Upper lobe of left lung (tissue), 6 donors: ENCODE measurements around the gene PCDH1. TPM values are rescaled to one million over a fixed set of nuclear protein-coding genes. Genes with fewer than 3 reads are reported as not detected.

Source experiments
- ATAC-seq, 2 donors: fragments of 200-7000 bp; cut with Tn5 transposase; one replicate each; pipeline ENCODE4 v1.9.1; 2022; ENCODE audit warnings: mild to moderate bottlenecking in 2 of 2, moderate library complexity in 2 of 2; ENCODE audit not compliant: low FRiP score in 2 of 2
- DNase-seq, 2 donors: peaks; one replicate each; pipeline ENCODE4 v3.0.0-alpha.2; 2019 to 2020
- H3K27ac ChIP-seq, 4 donors: fragments of 200-600 bp; sonication (generic); one replicate each; pipeline ENCODE4 v1.5.1; 2016 to 2019
- H3K27me3 ChIP-seq, 4 donors: fragments of 200-600 bp; sonication (generic); one replicate each; pipeline ENCODE4 v1.5.1; 2017 to 2019
- H3K36me3 ChIP-seq, 4 donors: fragments of 200-600 bp; sonication (generic); one replicate each; pipeline ENCODE4 v1.5.1; 2016 to 2019
- H3K4me1 ChIP-seq, 4 donors: fragments of 200-600 bp; sonication (generic); one replicate each; pipeline ENCODE4 v1.5.1; 2018 to 2019
- H3K4me3 ChIP-seq, 4 donors: fragments of 200-600 bp; sonication (generic); one replicate each; pipeline ENCODE4 v1.5.1; 2017 to 2019; ENCODE audit warnings: mild to moderate bottlenecking in 2 of 4, moderate library complexity in 1 of 4
- H3K9me3 ChIP-seq, 4 donors: fragments of 200-600 bp; sonication (generic); one replicate each; pipeline ENCODE4 v1.5.1; 2018 to 2019
- EP300 ChIP-seq, 4 donors: sonication (generic); formaldehyde crosslinking; IDR thresholded peaks; one replicate each; pipeline ENCODE4 v1.5.1; 2017; ENCODE audit warnings: antibody characterized with exemption in 4 of 4, control low read depth in 2 of 4
- POLR2A ChIP-seq, 4 donors: fragments of 450-650 bp; IDR thresholded peaks; one replicate each; pipeline ENCODE4 v1.5.1; 2016 to 2017; ENCODE audit warnings: antibody characterized with exemption in 4 of 4, mild to moderate bottlenecking in 2 of 4
- POLR2AphosphoS5 ChIP-seq, 2 donors: sonication (generic); formaldehyde crosslinking; IDR thresholded peaks; one replicate each; pipeline ENCODE4 v1.5.1; 2017; ENCODE audit warnings: antibody characterized with exemption in 2 of 2
- WGBS, 2 donors: methylation state at CpG; one replicate each; pipeline ENCODE4 v1.1.5; 2017 to 2018; 5-methylcytosine and 5-hydroxymethylcytosine counted together
- total RNA-seq, 6 donors: library from RNA; depleted of rRNA in 4 of 6; stranded (reverse); fragments of >200 nt in 4 of 6; gene quantifications; one replicate each; pipeline versions ENCODE4 v1.1.0 to v1.2.1, GENCODE V29; 2016 to 2021
- TF ChIP-seq, protein P1 (sequence below), 6 experiments: fragments of 450-650 bp in 4 of 6; fragments of 200-600 bp in 2 of 6; sonication (generic) in 2 of 6; IDR thresholded peaks; one replicate each; pipeline ENCODE4 v1.5.1; 2016 to 2019; ENCODE audit warnings: antibody characterized with exemption in 6 of 6
- donor health status: DM: no; HTN: no; CAD: no; lungs with moderate emphysema.
- donor health status: DM: no; HTN: yes; CAD: no; lungs with severe emphysema.

The PCDH1 gene
- total RNA-seq, 6 donors from 2014 or later = 41.3 to 133 (median 81.6) TPM

DNA sequence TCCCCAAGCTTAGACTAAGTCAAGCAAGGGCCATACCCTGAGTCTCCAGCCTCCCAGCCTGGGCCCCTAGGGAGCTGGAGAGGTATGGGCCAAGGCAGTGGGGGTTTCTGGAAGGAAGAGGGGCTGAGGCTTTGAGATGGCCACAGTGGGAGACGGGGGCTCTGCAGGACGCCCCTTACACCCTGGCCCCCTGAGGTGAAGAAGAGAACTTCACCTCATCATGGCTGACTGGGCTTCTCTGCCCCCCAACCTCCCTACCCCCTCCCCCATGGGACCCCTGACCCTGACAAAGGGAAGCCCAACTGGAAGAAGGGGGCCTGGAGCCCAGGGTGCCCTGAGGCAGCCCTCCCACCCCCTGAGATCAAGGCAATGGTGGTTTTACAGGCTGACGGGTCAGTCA, 25.8 kb downstream of the PCDH1 start:
- 97 to 100% methylated on average over 1 to 3 of the region's 3 CpGs for WGBS, 2 donors

DNA sequence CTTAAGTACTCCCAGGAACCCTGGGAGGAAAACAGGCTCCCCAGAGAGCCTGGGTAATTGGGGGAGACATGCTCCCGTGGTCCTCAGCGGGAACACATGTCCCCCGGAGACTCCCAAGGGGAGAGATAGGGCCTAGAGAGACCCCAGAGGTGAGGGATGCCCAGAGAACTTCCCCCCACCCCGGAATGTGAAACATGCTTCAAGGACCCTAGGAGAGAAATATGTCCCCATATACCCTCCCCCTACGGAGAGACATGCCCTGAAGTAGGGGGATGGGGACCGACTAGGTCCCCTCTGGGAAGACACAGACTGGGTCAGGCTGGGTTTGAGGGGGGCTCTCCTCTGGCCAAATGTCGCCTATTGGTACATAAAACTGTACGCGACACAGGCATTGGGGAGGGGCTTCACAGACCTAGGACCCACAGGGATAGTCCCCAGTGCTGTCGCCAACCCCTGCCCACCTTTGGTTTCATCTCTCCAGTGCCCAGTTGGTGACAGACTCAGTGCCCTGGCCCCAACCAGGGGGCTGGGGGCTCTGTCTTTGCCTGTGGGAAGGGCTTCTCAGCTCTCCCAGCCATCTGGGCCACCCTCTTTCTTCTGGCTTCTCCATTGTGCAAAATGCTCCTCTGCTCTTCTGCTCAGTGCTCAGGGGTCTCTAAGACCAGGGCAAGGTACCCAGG, 26.9 kb downstream of the PCDH1 start:
- TF ChIP-seq POLR2A (IDR thresholded peaks at IDR 0.05) = no peak
- no peak for TF ChIP-seq POLR2AphosphoS5 (IDR thresholded peaks at IDR 0.05)
- TF ChIP-seq, protein P1, sequence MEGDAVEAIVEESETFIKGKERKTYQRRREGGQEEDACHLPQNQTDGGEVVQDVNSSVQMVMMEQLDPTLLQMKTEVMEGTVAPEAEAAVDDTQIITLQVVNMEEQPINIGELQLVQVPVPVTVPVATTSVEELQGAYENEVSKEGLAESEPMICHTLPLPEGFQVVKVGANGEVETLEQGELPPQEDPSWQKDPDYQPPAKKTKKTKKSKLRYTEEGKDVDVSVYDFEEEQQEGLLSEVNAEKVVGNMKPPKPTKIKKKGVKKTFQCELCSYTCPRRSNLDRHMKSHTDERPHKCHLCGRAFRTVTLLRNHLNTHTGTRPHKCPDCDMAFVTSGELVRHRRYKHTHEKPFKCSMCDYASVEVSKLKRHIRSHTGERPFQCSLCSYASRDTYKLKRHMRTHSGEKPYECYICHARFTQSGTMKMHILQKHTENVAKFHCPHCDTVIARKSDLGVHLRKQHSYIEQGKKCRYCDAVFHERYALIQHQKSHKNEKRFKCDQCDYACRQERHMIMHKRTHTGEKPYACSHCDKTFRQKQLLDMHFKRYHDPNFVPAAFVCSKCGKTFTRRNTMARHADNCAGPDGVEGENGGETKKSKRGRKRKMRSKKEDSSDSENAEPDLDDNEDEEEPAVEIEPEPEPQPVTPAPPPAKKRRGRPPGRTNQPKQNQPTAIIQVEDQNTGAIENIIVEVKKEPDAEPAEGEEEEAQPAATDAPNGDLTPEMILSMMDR (IDR thresholded peaks at IDR 0.05) = no peak
- TF ChIP-seq EP300 (IDR thresholded peaks at IDR 0.05) = no peak
- DNase-seq (no peak), ATAC-seq (no peak)
- H3K27ac ChIP-seq = peak overlapping the region; percentile 92 to 98 (median 96)
- H3K4me1 ChIP-seq = peaks cover 31 to 60% (median 51%) of the 10 kb centered on the region in 4 donors
- peaks cover 0 to 26% (median 8%) of the 10 kb centered on the region in 4 donors for H3K36me3 ChIP-seq
- H3K4me3 ChIP-seq = no peak overlapping the region
- H3K27me3 ChIP-seq = no peaks in the 10 kb centered on the region
- H3K9me3 ChIP-seq = no peaks in the 10 kb centered on the region
- 84 to 87% methylated on average over 7 to 10 of the region's 10 CpGs for WGBS, 2 donors

More for the DNA sequence above, 25.8 kb downstream of the PCDH1 start:
- no peak for ATAC-seq
- Histone ChIP-seq H3K4me1 (peaks cover 25 to 55% (median 40%) of the 10 kb centered on the region in 4 donors), H3K4me3 (no peak overlapping the region), H3K27me3 (no peaks in the 10 kb centered on the region), H3K36me3 (peaks cover 0 to 34% (median 13%) of the 10 kb centered on the region in 4 donors), H3K27ac (peak overlapping the region; percentile 92 to 98 (median 96)), H3K9me3 (no peaks in the 10 kb centered on the region)
- TF ChIP-seq, protein P1 (IDR thresholded peaks at IDR 0.05) = no peak
- TF ChIP-seq EP300 (IDR thresholded peaks at IDR 0.05) = no peak
- TF ChIP-seq POLR2AphosphoS5 (IDR thresholded peaks at IDR 0.05) = no peak
- TF ChIP-seq POLR2A (IDR thresholded peaks at IDR 0.05) = no peak
- DNase-seq = no peak

DNA sequence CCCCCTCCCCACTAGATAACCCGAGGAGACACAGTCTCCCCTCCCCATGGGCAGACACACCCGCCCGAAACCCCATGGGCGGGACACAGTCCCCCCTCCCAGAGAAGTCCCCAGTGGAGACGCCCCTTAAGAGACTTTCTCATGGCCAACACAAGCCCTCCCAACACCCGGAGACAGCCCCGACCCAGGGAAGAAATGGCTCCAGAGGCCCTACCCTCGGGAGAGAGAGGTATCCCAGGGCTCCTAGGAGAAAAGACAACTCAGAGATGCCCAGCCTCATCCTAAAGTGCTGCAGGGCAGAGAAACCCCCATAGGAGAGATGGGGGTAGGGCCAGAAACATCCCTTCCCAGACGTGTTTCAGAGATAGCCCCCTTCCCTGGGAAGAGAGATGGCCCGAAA, 27.4 kb downstream of the PCDH1 start:
- WGBS, 2 donors = 37 to 71% methylated on average over 2 to 8 of the region's 10 CpGs
- Histone ChIP-seq H3K36me3 (peaks cover 0 to 22% (median 5%) of the 10 kb centered on the region in 4 donors), H3K4me1 (peaks cover 36 to 62% (median 52%) of the 10 kb centered on the region in 4 donors), H3K4me3 (peak overlapping the region in 3 of 4 donors; percentile 56 to 77 (median 65)), H3K27ac (peak overlapping the region; percentile 92 to 98 (median 96)), H3K9me3 (no peaks in the 10 kb centered on the region), H3K27me3 (no peaks in the 10 kb centered on the region)
- TF ChIP-seq POLR2AphosphoS5 (IDR thresholded peaks at IDR 0.05) = no peak
- TF ChIP-seq POLR2A (IDR thresholded peaks at IDR 0.05) = no peak
- TF ChIP-seq, protein P1 (IDR thresholded peaks at IDR 0.05) = no peak
- no peak for TF ChIP-seq EP300 (IDR thresholded peaks at IDR 0.05)
- DNase-seq = no peak
- ATAC-seq = no peak

DNA sequence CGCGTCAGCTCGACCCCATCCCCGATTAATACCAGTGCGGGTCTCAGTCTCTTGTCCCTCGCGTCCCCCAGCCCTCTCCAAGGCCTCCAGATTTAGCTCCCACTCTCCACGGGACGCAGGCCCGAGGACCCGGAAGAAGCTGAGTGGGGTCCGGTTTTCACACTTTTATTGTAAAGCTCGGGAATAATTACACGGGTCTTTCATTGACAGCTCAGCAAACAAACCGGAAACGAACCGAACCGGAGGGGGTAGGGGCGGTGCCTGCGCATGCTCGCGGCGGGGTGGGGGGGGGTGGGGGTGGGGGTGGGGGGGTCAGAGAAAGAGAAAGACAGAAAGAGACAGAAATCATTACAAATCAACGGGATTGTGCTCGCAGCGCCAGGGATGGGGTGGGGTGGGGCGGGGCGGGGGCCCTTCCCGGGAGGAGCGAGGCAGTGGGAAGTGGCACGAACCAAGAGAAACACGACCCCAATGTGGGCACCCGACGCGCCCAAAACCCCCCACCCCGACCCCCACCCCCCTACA, 27.9 kb downstream of the PCDH1 start:
- WGBS, 2 donors = 1 to 2% methylated on average over 16 to 34 of the region's 36 CpGs
- TF ChIP-seq POLR2A (IDR thresholded peaks at IDR 0.05) (no peak), EP300 (IDR thresholded peaks at IDR 0.05) (no peak)
- TF ChIP-seq, protein P1 (IDR thresholded peaks at IDR 0.05) = no peak
- H3K9me3 ChIP-seq = no peaks in the 10 kb centered on the region
- peak overlapping the region; percentile 92 to 98 (median 96) for H3K27ac ChIP-seq
- H3K27me3 ChIP-seq = no peaks in the 10 kb centered on the region
- DNase-seq (peak in 1 of 2 donors; percentile 58), ATAC-seq (peak in 1 of 2 donors; percentile 69)
- peaks cover 0 to 22% (median 5%) of the 10 kb centered on the region in 4 donors for H3K36me3 ChIP-seq
- H3K4me1 ChIP-seq = peaks cover 40 to 64% (median 54%) of the 10 kb centered on the region in 4 donors
- H3K4me3 ChIP-seq = peak overlapping the region; percentile 56 to 77 (median 64)
